Prostate gland (tissue), 2 donors: ENCODE measurements around the gene ENOX1.

Experiments used
- POLR2A ChIP-seq: fragments of 450-650 bp; IDR thresholded peaks from one replicate; pipeline ENCODE4 v1.6.1; 2016; ENCODE audit warnings: antibody characterized with exemption, mild to moderate bottlenecking
- POLR2AphosphoS5 ChIP-seq: sonication (generic); formaldehyde crosslinking; IDR thresholded peaks from one replicate; pipeline ENCODE4 v1.6.1; 2017; ENCODE audit warnings: antibody characterized with exemption
- TF ChIP-seq, protein P1 (sequence below), 4 experiments: fragments of 200-600 bp in 2 of 4; fragments of 450-650 bp in 2 of 4; sonication (generic) in 2 of 4; IDR thresholded peaks; 1 replicate in 3 of 4; 2 replicates in 1 of 4; pipeline ENCODE4 v1.5.1; 2016 to 2019; ENCODE audit warnings: antibody characterized with exemption in 4 of 4, mild to moderate bottlenecking in 2 of 4, moderate library complexity in 2 of 4

DNA sequence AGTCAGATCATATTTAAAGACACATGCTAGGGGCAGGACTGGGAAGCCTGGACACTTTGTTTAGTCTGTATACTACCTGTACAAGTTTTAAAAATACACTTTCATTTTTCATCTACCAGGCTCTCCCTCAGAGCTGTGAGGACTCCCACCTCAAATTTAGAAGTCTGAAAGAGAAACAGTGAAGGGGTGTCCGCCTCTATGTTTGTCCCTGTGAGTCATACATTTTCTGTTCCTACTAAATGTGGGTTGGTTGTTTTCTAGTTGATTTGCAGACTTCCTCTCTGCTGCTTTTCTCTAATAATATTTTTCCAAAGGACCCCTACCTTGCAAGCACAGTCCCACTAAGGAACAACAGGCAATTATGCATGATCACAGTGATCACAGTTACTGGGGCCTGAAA lies 110.5 kb downstream of the ENOX1 start:
- TF ChIP-seq, protein P1, sequence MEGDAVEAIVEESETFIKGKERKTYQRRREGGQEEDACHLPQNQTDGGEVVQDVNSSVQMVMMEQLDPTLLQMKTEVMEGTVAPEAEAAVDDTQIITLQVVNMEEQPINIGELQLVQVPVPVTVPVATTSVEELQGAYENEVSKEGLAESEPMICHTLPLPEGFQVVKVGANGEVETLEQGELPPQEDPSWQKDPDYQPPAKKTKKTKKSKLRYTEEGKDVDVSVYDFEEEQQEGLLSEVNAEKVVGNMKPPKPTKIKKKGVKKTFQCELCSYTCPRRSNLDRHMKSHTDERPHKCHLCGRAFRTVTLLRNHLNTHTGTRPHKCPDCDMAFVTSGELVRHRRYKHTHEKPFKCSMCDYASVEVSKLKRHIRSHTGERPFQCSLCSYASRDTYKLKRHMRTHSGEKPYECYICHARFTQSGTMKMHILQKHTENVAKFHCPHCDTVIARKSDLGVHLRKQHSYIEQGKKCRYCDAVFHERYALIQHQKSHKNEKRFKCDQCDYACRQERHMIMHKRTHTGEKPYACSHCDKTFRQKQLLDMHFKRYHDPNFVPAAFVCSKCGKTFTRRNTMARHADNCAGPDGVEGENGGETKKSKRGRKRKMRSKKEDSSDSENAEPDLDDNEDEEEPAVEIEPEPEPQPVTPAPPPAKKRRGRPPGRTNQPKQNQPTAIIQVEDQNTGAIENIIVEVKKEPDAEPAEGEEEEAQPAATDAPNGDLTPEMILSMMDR (IDR thresholded peaks at IDR 0.05), result no peak
- TF ChIP-seq POLR2A, result no peak
- TF ChIP-seq POLR2AphosphoS5, result no peak
